Activated CD4-positive, alpha-beta T cell treated with anti-CD3 and anti-CD28 coated beads for 24 hours (primary cell): ENCODE measurements around the gene NHEJ1.
A peak's percentile ranks its signal among the peaks of the same experiment; 100 is the strongest.

Experiments
- DNase-seq, 2 donors: peaks; one replicate each; pipeline ENCODE4 v3.0.0-alpha.2; 2020; ENCODE audit warnings: low read depth in 2 of 2

Gene NHEJ1

GRCh38 chr2:219182331-219183150 lies 21.9 kb upstream of the NHEJ1 start:
- DNase-seq, result no peak

- DNase-seq, result no peak
Observed at GRCh38 chr2:219181531-219181930, 20.9 kb upstream of the NHEJ1 start.

- DNase-seq, result no peak
Observed at GRCh38 chr2:219180961-219181360, 20.3 kb upstream of the NHEJ1 start.

- DNase-seq, result no peak
Observed at GRCh38 chr2:219179601-219180465, 19.2 kb upstream of the NHEJ1 start.

GRCh38 chr2:219178377-219179175 lies 18.0 kb upstream of the NHEJ1 start:
- peak; percentile 18 to 36 for DNase-seq

GRCh38 chr2:219177552-219178376 lies 17.1 kb upstream of the NHEJ1 start, which contains the start of gene RETREG2:
RETREG2 (plus strand) TSS chr2:219178275; CDS start chr2:219178353, 78 bp downstream.
- peak; percentile 57 to 62 for DNase-seq

GRCh38 chr2:219176818-219177551 lies 16.4 kb upstream of the NHEJ1 start, which contains the start of gene CNPPD1:
CNPPD1 (minus strand) TSS chr2:219176925; CDS start chr2:219176828, 97 bp downstream.
- peak; percentile 71 to 76 for DNase-seq

GRCh38 chr2:219175928-219176817 lies 15.6 kb upstream of the NHEJ1 start:
- peak in 1 of 2 donors; percentile 16 for DNase-seq

GRCh38 chr2:219175486-219175885 lies 14.9 kb upstream of the NHEJ1 start:
- DNase-seq, result no peak

- no peak for DNase-seq
Observed at GRCh38 chr2:219174801-219175200, 14.2 kb upstream of the NHEJ1 start.

- DNase-seq, result no peak
Observed at GRCh38 chr2:219174146-219174545, 13.5 kb upstream of the NHEJ1 start.

GRCh38 chr2:219173176-219173575 lies 12.6 kb upstream of the NHEJ1 start:
- no peak for DNase-seq

- no peak for DNase-seq
Observed at GRCh38 chr2:219172231-219173154, 11.9 kb upstream of the NHEJ1 start.

- DNase-seq, result peak in 1 of 2 donors; percentile 38
Observed at GRCh38 chr2:219171231-219171651, 10.6 kb upstream of the NHEJ1 start.

- no peak for DNase-seq
Observed at GRCh38 chr2:219169930-219170654, 9.5 kb upstream of the NHEJ1 start, which contains the start of gene SLC23A3. SLC23A3 (minus strand) TSS chr2:219170029; CDS start chr2:219169984, 45 bp downstream.

GRCh38 chr2:219168932-219169331 lies 8.3 kb upstream of the NHEJ1 start:
- no peak for DNase-seq

- no peak for DNase-seq
Observed at GRCh38 chr2:219168526-219168925, 7.9 kb upstream of the NHEJ1 start.
